ENCODE data around the gene FCAMR. TPM values are rescaled to one million over a fixed set of nuclear protein-coding genes. Genes with fewer than 3 reads are reported as not detected.

The FCAMR gene
- total RNA-seq, 1 donor from 2014 or later, result 0.07 TPM

DNA sequence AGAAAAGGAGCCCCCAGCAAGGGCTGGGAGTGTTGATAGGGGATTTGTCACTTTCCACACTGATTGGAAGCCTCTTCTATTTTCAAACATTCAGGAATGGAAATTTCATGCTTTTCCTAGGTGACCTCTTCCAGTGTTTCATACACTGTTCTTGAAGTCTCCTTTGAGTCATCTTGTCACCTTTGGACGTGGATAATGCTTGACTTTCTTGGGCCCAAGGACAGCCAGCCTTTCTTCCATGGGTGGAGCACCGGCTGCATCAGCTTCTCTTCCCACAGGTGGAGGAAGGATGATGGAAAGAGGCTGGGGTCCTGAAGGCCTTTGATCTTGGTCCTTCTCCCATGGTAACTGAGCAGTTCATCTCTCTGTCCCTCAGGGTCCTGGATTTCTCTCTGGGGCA lies 12.1 kb downstream of the FCAMR start:
- intact Hi-C loops (cut with micrococcal nuclease), result no loop called here

DNA sequence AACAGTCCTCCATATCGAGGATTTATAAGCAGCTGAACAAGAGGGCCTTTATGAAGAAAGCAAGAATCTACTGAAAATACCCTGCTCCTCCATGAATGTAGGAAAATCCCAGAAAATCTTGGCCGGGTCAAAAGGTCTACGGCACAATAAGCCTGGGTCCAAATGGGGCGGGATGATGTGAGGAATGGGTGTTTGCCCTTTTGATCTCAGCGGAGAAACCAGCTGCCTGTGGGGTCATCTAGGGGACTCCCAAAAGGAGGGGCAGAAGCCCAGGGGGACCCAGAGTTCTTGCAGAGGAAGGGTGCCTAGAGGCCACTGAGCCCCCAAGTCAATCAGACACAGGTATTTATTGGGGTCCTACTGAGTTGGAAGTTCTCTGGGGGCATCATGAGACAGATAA lies 12.6 kb downstream of the FCAMR start:
- intact Hi-C loops (cut with micrococcal nuclease), result no loop called here

DNA sequence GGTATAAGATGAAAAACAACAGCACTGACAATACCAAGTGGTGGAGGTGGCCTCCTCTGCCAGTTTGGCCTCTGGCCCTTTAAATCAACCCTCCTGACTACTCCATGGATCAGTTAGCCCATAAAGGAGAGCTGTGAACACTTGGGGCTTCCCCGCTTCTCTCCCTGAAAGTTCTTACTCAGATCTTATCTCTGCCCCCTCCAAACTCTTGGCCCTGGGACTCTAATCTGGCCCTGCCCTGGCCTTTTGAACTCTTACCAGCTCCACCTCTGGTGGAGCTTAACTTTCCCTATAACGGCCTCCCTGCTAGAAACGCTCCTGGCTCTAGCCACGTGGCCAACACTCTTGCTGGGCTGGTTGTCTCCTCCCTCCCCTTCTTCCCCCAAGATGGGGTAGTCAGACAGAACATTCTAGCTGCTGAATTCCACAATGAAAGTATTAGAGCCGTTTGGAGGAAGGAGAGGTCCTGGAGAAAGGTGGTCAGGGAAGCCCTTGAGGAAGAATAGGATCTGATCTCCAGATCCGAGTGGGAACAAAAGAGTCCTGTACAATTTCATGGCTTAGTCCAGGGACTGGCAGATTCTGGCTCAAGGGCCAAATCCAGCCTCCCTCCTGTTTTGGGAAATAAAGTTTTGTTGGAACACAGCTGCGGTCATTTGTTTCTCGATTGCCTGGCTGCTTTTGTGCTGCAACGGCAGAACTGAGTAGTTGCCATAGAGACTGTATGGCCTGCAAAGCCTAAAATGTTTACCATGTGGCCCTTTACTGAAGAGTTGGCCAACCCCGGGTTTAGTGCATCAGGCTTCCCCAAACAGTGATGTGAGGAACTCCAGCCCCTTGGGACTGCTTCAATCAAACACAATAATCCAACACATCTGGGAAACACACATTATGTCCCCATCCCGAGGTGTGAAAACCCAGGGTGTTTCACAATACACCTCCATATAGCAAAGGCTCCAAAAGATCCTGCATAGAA lies 14.5 kb downstream of the FCAMR start:
- intact Hi-C loops (cut with micrococcal nuclease), result no loop called here

DNA sequence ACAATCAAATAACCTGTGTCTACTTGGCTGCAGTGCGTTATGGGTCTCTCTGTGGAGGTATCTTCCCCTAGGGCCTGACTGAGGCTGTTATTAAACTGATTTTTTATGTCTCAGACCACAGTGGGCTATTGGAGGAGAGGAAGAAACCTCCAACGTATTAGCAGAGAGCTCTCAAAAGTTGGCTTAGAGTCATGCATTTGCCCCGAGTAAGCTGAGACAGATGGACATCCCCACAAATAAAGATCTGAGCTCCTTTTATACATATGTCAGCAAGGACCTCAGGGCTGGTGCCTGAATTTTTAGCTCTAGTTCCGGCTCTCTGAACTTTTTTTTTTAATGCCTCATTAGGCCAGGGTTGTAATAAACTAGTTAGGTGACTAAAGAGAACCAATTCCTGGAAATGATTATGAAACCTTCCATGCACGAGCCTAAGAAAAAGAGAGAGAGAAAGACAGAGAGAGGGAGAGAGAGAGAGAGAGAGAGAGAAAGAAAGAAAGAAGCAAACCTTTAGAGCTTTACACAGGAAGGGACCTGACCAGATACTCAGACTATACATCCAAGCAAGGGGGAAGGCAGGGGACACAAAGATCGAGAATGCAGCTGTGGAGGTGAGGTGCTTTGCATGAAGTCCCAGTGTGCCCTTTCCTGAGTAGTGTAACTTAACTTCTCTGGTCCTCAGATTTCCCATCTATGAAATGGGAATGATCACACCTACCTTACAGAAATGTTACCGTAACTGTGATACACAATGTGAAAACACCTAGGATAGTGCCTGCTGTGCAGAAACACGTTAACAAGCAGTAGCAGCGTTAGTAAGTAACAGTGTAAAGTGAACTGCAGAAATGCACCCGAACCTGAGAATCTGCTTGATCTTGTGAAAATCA lies 15.6 kb downstream of the FCAMR start:
- intact Hi-C loops (cut with micrococcal nuclease), result no loop called here

DNA sequence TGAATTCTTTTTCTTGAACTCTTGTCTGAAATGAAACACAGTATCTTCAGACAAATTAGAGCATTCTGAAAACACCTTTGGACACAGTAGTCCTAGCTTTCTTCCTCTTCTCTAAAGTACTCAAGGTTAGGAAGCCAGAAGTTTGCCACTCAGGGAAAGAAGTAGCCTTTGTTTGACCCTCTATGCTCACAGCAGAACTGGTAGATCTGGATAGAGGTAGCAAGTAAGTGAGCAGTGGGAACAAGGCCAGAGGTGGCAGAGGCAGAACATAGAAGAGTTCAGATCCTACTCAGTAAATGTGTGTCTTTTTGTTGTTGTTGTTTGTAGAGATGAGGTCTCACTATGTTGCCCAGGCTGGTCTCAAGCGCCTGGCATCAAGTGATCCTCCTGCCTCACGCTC lies 16.6 kb downstream of the FCAMR start:
- intact Hi-C loops (cut with micrococcal nuclease), result no loop called here

DNA sequence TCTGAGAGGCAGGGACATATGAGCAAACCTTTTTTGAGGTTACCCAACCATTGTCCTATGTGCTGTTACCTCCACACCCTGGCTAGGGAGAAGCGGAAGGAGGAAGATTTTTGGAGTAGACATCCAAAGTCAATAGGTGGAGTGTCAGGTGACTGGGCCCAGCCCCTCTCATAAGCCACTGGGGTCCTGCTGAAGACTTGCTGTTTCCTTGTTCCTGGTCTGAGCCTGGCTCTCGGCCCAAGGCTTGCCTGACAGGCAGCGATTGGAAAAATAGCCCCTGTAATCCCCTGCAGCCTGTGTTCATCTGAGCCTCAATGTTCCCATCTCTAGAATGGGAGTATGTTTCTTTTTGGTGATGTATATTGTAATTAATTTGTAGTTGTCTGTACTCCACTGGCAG lies 17.1 kb downstream of the FCAMR start:
- intact Hi-C loops (cut with micrococcal nuclease), result no loop called here

DNA sequence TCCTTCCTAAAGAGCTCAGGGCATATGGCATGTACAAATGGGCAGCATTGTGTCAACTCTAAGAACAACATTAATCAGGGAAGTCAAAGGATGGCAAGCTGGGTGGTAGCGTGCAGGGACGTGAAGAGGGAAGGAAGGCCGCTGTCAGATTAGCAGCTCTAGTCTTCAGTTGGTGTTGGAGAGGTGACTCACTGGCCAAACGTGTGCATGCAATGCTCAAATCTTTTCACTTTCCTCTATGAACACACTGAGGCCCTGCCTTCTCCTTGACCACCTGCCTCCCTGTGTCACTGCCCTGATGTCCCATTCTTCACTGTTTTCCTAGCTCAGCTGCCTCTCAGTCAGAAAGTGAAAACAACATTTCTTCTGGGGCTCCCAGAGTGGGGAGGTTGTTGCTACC lies 18.1 kb downstream of the FCAMR start:
- intact Hi-C loops (cut with micrococcal nuclease), result no loop called here

DNA sequence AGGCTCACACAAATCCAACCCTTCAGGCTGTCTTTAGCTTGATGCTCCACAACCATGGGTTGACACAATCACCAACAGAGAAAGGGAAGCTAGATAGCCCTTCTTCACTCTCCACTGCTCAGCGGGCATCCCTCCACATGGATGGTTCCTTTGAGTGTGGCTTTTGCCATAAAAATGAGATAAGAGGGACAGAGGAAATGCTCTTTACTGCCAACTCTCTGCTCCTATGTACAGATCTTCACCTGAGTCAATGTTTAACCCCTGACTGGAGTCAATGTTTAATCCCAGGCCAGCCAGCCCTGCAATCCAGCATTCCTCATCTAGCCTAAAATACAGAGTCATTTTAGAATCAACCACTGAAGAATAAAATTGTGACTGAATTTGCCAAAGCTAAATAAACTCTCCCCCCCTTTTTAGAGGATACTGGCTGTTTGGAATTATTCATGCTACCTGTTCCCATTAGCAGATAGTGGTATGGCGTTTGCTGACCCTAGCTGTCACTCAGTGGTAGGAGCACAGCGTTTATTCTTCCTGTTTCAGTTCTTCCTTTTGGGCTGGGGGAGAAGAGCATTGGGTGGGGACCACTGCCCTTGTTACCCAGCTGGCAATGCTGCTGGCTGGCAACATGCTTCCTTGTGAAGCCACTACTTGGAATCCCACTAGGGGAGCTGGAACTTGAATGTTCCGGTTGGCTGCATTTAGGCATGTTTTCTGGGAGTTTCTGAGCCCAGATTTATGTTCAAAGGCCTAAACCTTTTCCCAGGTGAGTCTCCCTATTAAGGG lies 18.8 kb downstream of the FCAMR start:
- intact Hi-C loops (cut with micrococcal nuclease), result no loop called here

DNA sequence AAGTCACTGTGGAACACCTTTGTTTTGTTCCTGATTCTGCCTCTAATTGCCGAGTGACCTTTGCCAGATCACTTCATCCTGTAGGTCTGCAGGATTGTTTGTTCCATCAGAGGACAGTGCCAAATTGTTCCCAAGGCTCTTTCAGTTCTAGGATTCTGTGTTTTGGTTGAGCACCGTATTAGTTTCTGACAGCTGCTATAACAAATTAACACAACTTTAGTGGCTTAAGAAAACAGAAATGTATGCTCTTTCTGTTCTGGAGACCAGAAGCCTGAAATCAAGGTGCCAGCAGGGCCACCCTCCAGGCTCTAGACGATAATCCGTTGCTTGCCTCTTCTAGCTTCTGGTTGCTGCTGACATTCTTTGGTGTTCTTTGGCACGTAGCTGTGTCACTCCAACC lies 20.6 kb downstream of the FCAMR start:
- intact Hi-C loops (cut with micrococcal nuclease), result no loop called here

DNA sequence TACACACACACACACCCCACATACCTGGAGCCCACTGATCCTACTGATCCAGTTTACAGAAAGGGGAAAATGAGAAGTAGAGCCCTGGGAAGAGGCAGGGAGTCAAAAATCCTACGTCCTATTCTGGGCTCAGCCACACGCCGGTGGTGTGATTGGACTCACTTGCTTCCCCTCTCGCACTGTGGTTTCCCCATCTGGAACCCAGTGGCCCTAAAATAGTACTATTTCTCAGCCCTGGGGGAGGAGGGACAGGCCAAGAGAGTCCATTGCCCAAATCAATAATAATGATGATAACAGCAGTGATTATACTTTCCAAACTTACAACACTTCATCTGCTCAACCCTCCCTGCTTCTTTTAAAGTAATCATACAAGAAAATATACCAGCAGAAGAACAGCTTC lies 21.1 kb downstream of the FCAMR start:
- intact Hi-C loops (cut with micrococcal nuclease), result no loop called here

DNA sequence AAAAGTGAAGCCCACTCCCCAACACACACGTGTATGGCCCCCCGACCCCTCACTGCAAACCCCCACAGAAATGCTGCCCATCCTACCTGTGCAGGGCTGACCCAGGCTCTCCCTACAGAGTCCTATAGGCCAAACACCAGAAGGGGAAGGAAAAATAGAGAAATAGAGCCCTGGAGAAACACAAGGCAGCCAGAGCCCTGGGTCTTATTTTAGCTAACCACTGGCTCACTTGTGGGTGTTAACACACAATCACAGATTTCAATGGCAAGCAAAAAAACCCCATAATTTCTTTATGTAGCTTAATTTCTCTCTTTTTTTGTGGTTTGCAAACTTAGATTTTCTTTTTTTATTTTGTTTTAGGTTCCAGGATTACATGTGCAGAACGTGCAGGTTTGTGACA lies 23.0 kb downstream of the FCAMR start:
- intact Hi-C loops (cut with micrococcal nuclease), result no loop called here

DNA sequence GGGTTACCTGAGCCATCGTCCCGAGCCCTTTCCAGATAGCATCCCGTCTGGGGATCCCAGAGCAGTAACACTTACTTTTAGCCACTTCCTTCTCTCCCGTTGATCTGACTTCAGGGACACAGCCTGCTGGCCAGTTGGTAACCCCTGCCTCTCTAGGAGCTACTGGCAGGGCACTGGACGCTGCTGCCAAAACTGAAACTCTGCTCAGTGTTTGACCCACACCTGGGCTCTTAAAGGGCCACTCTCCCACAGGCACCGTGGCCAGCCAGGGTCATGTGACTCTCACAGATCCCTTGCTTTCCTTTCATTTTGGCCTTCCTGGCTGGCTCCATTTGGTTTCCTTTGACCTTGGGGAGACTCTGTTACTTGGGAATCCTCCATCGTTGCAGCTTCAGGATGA lies 24.0 kb downstream of the FCAMR start, which contains the start of gene PIGR:
Gene PIGR (minus strand): TSS at position 206 of the 400 bp plus-strand sequence. CDS start 5,935 bp downstream, outside the sequence.
- intact Hi-C loops (cut with micrococcal nuclease), result no loop called here

DNA sequence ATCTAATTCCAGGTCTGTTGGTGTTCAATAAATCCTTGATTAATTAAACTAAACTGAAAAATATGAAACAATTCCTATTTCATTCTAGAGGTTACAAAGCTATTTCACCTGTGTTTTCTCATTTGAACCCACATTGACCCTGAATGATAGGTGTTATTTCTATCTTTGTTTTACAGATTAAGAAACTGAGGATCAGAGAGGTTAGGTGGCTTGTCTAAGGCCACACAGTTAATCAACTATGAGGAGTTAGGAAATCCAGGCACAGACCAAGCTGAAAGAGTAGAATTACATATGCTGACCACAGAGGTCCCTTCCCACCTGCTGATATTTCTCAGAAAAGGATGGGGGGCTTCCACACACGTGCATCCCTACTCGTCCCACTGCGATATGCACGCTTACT lies 24.5 kb downstream of the FCAMR start:
- intact Hi-C loops (cut with micrococcal nuclease), result no loop called here

DNA sequence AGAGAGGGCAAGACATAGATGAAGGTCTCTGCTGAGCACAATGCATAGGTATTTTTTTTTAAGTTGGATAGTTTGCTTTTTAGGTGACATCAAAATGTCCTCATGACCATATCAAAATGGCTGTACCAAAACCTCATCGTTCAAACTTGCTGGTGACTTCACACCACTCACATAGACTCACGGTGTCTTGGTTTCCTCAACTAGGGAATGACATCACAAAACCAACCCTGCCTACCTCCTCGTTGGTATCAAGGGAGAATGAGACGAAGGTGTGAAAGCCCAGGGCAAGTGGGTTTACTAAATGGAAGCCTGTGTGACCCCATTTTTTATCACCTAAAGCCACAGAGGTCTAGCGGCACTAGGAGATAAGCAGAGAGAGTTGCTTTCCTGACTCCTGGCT lies 25.6 kb downstream of the FCAMR start:
- intact Hi-C loops (cut with micrococcal nuclease), result no loop called here

DNA sequence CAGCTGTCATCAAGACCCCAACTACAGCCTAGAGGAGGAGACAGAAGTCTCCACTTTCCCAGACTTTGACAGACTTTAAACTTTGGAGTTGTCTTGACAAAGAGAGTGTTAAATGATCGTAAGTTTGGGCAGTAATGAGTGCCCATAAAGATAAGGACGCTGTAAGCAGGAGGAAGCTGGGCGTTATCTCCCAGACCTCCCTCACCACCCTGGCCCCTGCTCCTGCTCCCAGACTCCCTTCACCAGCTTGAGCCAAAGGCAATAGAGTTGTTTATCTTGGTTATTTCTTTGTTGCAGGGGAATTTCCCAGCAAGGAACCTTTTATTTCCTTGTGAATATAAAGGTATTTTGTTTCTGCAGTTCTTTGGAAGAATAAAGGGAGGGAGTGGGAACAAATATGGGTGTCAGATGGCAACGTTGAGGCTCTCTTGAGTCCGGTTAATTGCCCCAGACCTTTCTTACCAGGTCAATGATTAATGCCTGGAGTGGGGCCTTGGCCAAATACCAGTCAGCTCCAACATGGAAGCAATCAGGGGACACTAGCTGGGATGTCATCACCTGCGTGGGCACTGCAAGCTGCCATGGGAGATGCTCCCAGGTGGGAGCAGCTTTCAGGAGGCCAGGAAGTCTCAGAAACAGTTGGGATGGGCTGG lies 28.4 kb downstream of the FCAMR start:
- intact Hi-C loops (cut with micrococcal nuclease), result no loop called here

DNA sequence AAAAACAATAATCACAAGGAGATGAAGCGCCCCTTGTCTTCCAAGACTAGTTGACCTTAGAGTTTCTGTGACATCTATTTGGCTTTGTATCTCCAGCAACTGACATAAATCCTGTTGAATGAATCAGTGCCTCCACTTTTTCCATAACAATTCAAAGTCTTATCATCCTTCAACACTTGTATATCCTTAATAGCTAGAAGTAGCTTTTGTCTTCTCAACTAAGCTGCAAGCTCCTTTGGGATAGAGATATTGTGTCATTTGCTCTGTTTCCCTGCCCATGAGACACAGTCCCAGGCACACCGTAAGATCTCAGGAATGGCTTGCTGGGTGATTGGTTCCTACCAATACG lies 29.7 kb downstream of the FCAMR start:
- intact Hi-C loops (cut with micrococcal nuclease), result no loop called here

DNA sequence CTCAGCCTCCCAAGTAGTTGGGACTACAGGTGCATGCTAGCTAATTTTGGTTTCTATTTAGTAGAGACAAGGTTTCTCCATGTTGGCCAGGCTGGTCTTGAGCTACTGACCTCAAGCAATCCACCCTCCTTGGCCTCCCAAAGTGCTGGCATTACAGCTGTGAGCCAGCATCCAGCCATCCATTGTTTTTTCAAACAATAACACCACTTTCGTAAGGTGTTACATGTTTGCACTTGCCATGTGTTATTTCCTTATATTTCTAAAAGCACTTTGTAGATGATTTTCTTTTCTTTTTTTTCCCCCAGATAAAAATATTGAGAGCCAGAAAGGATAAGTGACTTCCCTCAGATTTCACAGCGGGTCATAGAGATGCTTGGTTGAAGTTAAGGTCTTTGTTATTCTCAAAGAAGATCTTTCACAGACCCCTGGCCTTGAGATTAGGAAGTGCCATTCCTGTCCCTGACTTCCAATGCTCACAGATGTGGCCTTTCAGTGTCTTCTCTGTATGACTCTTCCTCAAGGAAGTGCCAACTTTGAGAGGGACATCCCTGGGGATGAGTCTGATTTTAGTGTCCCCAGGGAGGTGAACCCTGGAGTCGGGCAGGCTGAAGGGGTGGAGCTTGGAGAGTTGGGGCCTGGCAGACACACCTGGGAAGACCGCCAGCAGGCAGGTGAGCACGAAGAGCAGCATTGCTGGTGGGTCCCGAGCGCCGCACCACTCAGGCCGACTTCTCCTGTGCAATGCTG lies 30.2 kb downstream of the FCAMR start:
- intact Hi-C loops (cut with micrococcal nuclease), result loop anchor here (10.0 kb wide), 1 partner anchor 135 kb away; no protein-coding TSS in a partner anchor

DNA sequence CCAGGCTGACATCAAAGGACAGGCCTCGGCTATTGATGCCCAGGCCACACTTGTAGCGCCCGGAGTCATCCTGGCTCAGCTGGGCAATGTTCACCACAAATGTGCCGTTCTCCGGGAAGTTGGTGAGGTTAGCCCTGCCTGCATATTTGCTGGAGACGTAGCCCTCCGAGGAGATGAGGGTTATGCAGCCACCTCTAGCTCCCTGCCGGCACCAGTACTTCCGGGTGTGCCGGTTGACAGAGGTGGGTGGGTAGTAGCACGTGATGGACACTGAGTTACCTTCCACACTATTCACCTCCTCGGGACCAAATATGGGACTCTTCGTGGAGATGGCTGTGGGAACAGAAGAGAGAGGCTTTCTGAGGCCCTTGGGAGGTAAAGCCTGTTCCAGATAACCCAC lies 31.1 kb downstream of the FCAMR start:
- intact Hi-C loops (cut with micrococcal nuclease), result loop anchor here (10.0 kb wide), 1 partner anchor 136 kb away; no protein-coding TSS in a partner anchor

DNA sequence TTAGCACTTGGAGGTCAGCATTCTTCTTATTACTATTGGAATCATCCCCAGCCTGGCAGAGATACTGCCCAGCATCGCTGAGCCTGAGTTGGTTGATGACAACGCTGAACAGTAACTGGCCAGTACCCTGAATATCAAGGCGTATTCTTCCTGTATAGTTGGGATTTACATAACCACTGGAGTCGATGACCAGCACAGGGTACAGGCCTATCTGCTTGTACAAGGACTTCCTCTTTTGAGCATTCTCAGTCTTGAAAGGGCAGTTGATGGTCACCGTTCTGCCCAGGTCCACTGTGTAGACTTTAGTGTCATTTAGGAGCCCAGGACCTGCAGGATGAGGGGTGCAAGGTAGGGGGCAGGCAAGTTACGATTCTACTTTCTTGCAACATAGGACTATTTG lies 32.8 kb downstream of the FCAMR start:
- intact Hi-C loops (cut with micrococcal nuclease), result loop anchor here (10.0 kb wide), 1 partner anchor 137 kb away; no protein-coding TSS in a partner anchor
